ENCODE results near the gene TULP1.

- no peak for TF ChIP-seq CTCF (IDR thresholded peaks at IDR 0.05)
- TF ChIP-seq EP300 (IDR thresholded peaks at IDR 0.05) = no peak
- TF ChIP-seq POLR2AphosphoS5 (IDR thresholded peaks at IDR 0.05) = no peak
Measured at GRCh38 chr6:35521235-35521634, 8.5 kb upstream of the TULP1 start.
